Psoas muscle (tissue), 8 donors: ENCODE data around the gene KRTAP10-8. TPM values are rescaled to one million over a fixed set of nuclear protein-coding genes. Genes with fewer than 3 reads are reported as not detected.

Source experiments
- ATAC-seq, 4 donors: fragments of 200-7000 bp; cut with Tn5 transposase; one replicate each; pipeline ENCODE4 v1.9.1; 2020; ENCODE audit warnings: moderate library complexity in 3 of 4, mild to moderate bottlenecking in 2 of 4
- DNase-seq, 2 donors: peaks; one replicate each; pipeline ENCODE4 v3.0.0-alpha.2; 2020
- H3K27ac ChIP-seq: fragments of 200-600 bp; one replicate; pipeline ENCODE4 v1.8.0; 2022
- H3K27me3 ChIP-seq, 3 donors: fragments of 200-600 bp in 1 of 3; one replicate each; pipeline versions ENCODE4 v1.6.1 to v1.8.0; 2013 to 2022; ENCODE audit warnings: low read length in 2 of 3, mild to moderate bottlenecking in 2 of 3, moderate library complexity in 1 of 3; ENCODE audit not compliant: insufficient read depth in 3 of 3
- H3K36me3 ChIP-seq, 2 donors: fragments of 200-600 bp in 1 of 2; one replicate each; pipeline versions ENCODE4 v1.6.1 to v1.8.0; 2013 to 2022; ENCODE audit warnings: low read depth in 1 of 2, mild to moderate bottlenecking in 1 of 2, moderate library complexity in 1 of 2; ENCODE audit not compliant: insufficient read depth in 1 of 2
- H3K4me1 ChIP-seq: fragments of 200-600 bp; one replicate; pipeline ENCODE4 v1.8.0; 2022
- H3K4me3 ChIP-seq: fragments of 200-600 bp; one replicate; pipeline ENCODE4 v1.8.0; 2022; ENCODE audit warnings: mild to moderate bottlenecking
- H3K9me3 ChIP-seq: fragments of 200-600 bp; one replicate; pipeline ENCODE4 v1.8.0; 2022
- CTCF ChIP-seq: fragments of 200-600 bp; IDR thresholded peaks from one replicate; pipeline ENCODE4 v1.8.0; 2022; ENCODE audit warnings: antibody characterized with exemption
- WGBS, 3 donors: extraction: QIAGEN DNeasy Blood & Tissue Kit; methylation state at CpG; one replicate each; pipeline versions ENCODE4 v1.1.6 to v1.1.7; 2013; 5-methylcytosine and 5-hydroxymethylcytosine counted together
- intact Hi-C, 2 donors: fragments of 100-400 bp; cut with DNase I; formaldehyde crosslinking; loops; one replicate each; pipeline versions ENCODE4 v1.11.0 to v1.14.2; 2022
- polyA plus RNA-seq, 3 donors: library from polyadenylated mRNA; stranded (reverse); fragments of 200-250 nt; gene quantifications; one replicate each; pipeline ENCODE4 v1.2.3, GENCODE V29; 2013
- total RNA-seq, 4 donors: library from RNA; stranded (reverse); fragmentation: NEBNext Ultra II Directional in 2 of 4; extraction: Animal tissue kit (Norgen Biotek cat#: 25700) in 2 of 4; gene quantifications; one replicate each; pipeline versions ENCODE4 v1.2.1 to v1.2.4, GENCODE V29; 2021 to 2023
- donor health status: healthy with polysubstance abuse.
- donor health status: DM: no; HTN: no; CAD: no; lungs with moderate emphysema.
- donor health status: Bipolar disorder and iron deficiency.
- donor health status: healthy.
- donor health status: DM: yes; HTN: yes; CAD: no.
- donor health status: DM: no; HTN: no; CAD: no.
- donor health status: DM: no; HTN: no; CAD: no.
- donor health status: DM: yes; HTN: yes; CAD: no.

KRTAP10-8 gene
- total and polyA plus RNA-seq, 7 donors: not detected

GRCh38 chr21:44574457-44575306, 37.2 kb upstream of the KRTAP10-8 start:
- no peak overlapping the region for H3K27ac ChIP-seq
- no peak for ATAC-seq
- no peak for TF ChIP-seq CTCF
- no peak overlapping the region for H3K4me3 ChIP-seq
- H3K36me3 ChIP-seq: no peaks in the 10 kb centered on the region
- peaks cover 0 to 34% (median 15%) of the 10 kb centered on the region in 3 donors for H3K27me3 ChIP-seq
- no peak for DNase-seq
- peaks cover 15% of the 10 kb centered on the region for H3K9me3 ChIP-seq
- intact Hi-C loops: no loop called here
- 25 to 37% (median 30%) methylated on average over 15 to 21 of the region's 21 CpGs for WGBS, 3 donors
- no peaks in the 10 kb centered on the region for H3K4me1 ChIP-seq

GRCh38 chr21:44575307-44576024, 36.4 kb upstream of the KRTAP10-8 start:
- TF ChIP-seq CTCF: no peak
- whole genome bisulfite sequencing, 3 donors: 81 to 86% (median 82%) methylated on average over 20 of the region's 20 CpGs
- no peak overlapping the region for H3K27ac ChIP-seq
- H3K4me3 ChIP-seq: no peak overlapping the region
- ATAC-seq: no peak
- H3K9me3 ChIP-seq: peaks cover 15% of the 10 kb centered on the region
- no peaks in the 10 kb centered on the region for H3K36me3 ChIP-seq
- H3K4me1 ChIP-seq: no peaks in the 10 kb centered on the region
- peaks cover 0 to 33% (median 15%) of the 10 kb centered on the region in 3 donors for H3K27me3 ChIP-seq
- intact Hi-C loops: no loop called here
- no peak for DNase-seq

DNA sequence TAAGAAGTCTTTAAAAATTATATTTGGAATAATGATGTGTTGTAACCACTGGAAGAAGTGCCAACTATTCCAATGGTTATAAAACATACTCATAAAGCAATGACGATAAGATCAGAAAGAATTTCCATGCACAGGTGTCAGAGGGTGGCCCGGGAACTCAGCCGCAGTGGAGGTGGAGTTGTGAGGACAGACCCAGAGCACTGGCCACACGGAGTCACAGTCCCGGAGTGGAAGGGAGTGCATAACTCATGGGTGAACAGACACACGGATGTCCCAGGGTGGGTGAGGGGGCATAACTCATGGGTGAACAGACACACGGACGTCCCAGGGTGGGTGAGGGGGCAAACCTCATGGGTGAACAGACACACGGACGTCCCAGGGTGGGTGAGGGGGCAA, 35.9 kb upstream of the KRTAP10-8 start:
- Histone ChIP-seq H3K4me3 (no peak overlapping the region), H3K27ac (no peak overlapping the region), H3K9me3 (peaks cover 13% of the 10 kb centered on the region), H3K27me3 (peaks cover 0 to 33% (median 16%) of the 10 kb centered on the region in 3 donors), H3K36me3 (no peaks in the 10 kb centered on the region), H3K4me1 (no peaks in the 10 kb centered on the region)
- ATAC-seq: no peak
- DNase-seq: no peak
- intact Hi-C loops: no loop called here
- no peak for TF ChIP-seq CTCF
- 85 to 90% (median 87%) methylated on average over 8 to 10 of the region's 10 CpGs for WGBS, 3 donors

DNA sequence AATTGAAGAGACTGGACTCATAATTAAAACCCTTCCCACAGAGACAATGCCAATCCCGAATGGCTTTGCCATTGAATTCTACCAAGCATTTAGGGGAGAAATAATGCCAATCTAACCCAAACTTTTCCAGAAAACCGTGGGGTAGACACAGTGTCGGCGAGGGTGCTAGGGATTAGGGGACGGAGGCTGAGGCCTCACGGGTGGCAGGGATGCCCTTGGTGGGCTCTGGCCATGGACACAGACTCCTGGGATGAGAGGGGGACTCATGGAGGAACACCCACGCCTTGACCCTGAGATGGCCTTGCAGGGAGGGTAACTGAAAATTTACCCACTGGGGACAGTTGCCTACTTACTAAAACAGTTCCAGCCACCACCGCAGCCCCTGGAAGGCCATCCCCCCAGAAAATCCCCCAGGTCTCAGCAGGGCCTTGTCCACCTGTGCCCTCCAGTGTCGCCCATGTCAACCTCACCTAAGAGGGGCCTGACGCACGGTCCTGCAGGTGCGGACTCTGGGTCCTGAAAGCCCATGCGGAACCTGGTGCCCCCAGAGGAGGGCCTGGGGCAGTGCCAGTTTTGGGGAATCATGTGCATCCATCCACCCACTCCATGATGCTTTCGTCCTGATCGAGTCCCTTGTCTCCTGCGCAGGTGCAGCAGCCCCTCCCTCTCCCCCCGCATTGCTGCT, 33.4 kb upstream of the KRTAP10-8 start:
- ATAC-seq (no peak), DNase-seq (no peak)
- Histone ChIP-seq H3K27ac (no peak overlapping the region), H3K9me3 (peaks cover 13% of the 10 kb centered on the region), H3K27me3 (peaks cover 0 to 48% (median 9%) of the 10 kb centered on the region in 3 donors), H3K4me1 (no peaks in the 10 kb centered on the region), H3K36me3 (no peaks in the 10 kb centered on the region), H3K4me3 (no peak overlapping the region)
- 88 to 93% (median 91%) methylated on average over 15 to 17 of the region's 17 CpGs for WGBS, 3 donors
- intact Hi-C loops: no loop called here
- TF ChIP-seq CTCF: no peak
